HG03196 (cell line): Measurements from ENCODE around the gene KIAA0825.

ENCODE experiments used
- ATAC-seq: cut with Tn5 transposase; IDR thresholded peaks from one replicate; pipeline ENCODE4 v1.9.1; 2021; ENCODE audit not compliant: unreplicated experiment

The KIAA0825 gene

DNA sequence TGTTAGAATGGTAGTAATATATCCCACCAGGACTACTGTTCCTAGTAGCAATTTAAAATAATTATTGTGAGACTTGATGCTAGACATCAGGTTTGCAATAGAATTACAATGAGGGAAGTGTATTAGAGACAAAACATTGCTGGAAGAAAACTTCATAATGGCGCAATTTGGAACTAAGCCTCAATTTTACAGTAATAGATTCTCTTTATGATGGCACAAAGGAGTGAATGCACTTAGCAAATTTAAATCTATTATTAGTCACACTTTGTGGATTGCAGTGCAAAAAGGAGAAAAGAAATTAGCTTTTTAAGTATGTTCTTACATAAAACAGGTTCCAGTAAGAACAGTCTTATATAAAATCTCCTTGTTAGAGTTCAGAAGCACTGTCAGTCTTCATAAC lies 358.3 kb downstream of the KIAA0825 start:
- no peak for ATAC-seq

DNA sequence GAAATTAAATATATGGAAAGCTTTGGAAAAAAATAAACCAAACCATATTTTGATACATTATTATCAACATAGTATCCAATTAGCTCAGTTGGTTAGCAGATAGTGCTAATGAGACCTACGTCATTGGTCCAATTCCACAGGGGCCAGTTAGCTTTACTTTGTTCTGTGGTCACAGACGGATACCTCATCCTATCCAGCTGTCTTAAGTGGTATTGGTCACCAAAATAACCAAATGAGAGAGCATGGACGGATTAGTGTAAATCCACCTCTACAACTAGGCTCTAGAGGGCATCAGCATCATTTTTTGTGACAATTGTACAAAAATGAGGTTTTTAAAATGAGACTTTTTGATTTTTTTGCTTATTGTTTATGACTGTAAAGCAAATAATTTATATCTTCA lies 364.2 kb downstream of the KIAA0825 start:
- ATAC-seq, result no peak

GRCh38 chr5:94250985-94251384 lies 367.4 kb downstream of the KIAA0825 start:
- ATAC-seq, result no peak

- ATAC-seq, result no peak
Observed at GRCh38 chr5:94249430-94249829, 369.0 kb downstream of the KIAA0825 start.

GRCh38 chr5:94248175-94248875 lies 370.1 kb downstream of the KIAA0825 start:
- no peak for ATAC-seq

DNA sequence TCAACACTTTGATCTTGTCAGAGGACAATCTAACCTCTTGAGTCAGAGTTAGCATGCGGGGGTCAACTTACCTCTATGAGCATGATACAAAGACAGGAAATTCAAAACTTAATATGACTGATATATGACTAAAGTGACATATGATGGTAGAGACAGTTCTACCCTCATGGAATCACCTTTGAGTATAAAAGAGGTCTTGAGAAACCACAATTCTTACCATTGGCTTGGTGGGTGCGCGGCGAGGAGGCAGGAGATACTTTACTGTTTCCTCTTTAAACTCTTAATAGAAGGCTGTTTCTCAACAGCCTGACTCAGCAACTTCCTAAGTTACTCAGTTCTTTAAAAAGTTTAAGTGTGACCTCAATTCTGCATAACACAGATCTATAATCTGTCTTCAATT lies 372.8 kb downstream of the KIAA0825 start:
- no peak for ATAC-seq

DNA sequence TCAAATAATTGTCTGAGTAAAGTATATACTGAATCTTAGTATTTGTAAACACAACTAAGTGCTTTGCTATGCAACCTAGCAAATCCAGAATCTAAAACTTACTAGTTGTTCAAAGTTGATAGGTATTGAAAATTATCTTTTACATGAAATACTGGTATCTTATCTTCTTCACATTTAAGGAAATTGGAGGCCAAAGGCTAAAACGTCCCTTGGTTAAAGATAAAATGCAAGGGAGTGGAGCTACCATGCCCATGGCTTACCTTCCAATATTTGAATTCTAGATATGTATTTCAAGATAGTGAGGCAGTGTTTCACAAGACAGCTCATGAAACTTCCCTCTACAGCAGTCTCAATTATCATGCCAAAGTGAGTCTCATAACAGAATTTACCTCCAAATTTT lies 373.5 kb downstream of the KIAA0825 start:
- no peak for ATAC-seq

GRCh38 chr5:94243612-94244011 lies 374.8 kb downstream of the KIAA0825 start:
- no peak for ATAC-seq

GRCh38 chr5:94240993-94241651 lies 377.3 kb downstream of the KIAA0825 start:
- ATAC-seq, result no peak

GRCh38 chr5:94240596-94240992 lies 377.8 kb downstream of the KIAA0825 start:
- ATAC-seq, result no peak

DNA sequence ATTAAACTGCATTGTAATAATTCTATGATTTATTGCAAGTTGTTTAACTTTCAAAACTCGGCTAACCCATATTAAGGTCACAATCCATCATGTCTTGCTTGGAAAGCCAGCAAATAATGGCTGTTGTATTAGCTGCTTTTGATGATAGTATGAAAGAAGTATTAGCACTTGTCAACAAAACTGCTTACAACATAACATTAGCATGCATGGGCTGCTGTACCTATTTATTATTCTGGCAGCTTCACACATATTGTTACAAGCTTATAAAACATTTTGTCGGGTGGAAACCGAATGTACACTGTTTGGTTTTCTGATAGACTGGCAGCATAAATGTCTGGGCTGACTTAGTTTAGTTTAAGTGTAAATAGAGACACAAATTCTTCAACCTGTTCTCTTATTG lies 378.3 kb downstream of the KIAA0825 start:
- no peak for ATAC-seq

- ATAC-seq, result no peak
Observed at GRCh38 chr5:94239266-94239665, 379.1 kb downstream of the KIAA0825 start.

DNA sequence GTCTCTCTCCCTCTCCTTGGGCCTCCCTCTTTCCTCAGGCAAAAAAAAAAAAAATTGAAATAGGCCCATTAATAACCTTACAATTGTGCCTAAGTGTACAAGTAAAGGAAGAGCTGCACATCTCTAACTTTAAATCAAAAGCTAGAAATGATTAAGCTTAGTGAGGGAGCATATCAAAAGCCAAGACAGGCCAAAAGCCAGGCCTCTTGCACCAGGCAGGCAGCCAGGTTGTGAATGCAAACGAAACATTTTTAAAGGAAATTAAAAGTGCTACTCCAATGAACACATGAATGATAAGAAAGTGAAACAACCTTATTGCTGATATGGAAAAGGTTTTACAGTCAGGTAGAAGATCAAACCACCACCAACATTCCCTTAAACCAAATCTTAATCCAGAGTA lies 383.4 kb downstream of the KIAA0825 start:
- no peak for ATAC-seq

DNA sequence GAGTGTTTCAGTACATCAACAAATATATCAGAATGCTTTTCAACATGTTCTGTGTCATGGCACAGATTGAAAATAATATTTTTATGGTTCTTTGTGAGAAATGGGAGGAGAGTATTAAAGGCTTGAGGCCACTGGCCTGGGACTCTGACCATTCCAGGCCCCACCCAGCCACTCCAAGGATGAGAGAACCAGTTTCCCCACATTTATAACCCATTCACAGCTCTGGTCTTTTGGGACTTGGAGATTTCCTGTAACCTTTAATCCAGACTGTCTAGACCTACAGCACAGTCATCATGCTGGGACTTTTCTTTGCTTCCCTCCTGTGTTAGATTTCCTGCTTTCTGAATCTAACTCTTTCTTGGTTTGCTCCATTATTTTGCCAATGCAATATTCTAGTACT lies 389.6 kb downstream of the KIAA0825 start:
- ATAC-seq, result no peak

DNA sequence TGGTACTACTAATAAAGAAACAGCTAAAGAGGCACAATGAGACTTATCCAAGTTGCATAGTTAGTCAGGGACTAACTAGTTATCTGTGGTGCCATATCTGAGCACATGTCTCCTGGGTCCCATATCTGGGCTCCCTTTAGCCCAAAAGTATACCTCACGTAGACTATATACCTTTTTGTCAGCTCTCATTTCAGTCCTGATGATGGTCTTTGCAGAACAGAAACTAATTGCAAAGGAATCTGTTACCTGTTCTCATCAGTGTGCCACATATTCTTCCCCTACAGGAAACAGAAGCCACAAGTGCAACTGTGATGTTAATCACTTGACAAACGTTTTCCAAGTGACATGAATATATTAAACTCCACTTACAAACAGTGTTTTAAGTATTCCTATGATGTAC lies 395.2 kb downstream of the KIAA0825 start:
- ATAC-seq, result no peak

DNA sequence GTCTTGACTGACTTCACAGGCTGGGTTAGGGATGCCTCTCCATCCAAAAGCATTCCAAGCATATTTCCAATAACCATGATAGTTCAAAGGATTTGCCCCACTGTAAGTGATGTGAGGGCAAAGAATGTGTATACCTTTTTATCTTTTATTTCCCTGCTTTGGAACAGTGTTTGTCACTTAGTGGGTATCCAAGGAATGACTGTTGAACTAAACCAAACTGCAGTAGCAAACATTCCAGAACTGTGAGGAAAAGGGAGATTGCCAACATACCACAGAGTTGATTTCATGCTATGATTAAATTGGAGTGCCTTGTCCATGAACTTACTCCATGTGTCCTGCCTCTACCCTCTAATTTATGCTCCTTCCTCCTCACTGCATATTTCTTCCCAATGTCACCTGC lies 400.0 kb downstream of the KIAA0825 start:
- no peak for ATAC-seq

GRCh38 chr5:94217745-94218144 lies 400.7 kb downstream of the KIAA0825 start:
- no peak for ATAC-seq

GRCh38 chr5:94217216-94217615 lies 401.2 kb downstream of the KIAA0825 start:
- no peak for ATAC-seq

GRCh38 chr5:94212476-94212875 lies 405.9 kb downstream of the KIAA0825 start:
- no peak for ATAC-seq

GRCh38 chr5:94209774-94210355 lies 408.5 kb downstream of the KIAA0825 start:
- ATAC-seq, result no peak

- no peak for ATAC-seq
Observed at GRCh38 chr5:94209272-94209671, 409.1 kb downstream of the KIAA0825 start.

DNA sequence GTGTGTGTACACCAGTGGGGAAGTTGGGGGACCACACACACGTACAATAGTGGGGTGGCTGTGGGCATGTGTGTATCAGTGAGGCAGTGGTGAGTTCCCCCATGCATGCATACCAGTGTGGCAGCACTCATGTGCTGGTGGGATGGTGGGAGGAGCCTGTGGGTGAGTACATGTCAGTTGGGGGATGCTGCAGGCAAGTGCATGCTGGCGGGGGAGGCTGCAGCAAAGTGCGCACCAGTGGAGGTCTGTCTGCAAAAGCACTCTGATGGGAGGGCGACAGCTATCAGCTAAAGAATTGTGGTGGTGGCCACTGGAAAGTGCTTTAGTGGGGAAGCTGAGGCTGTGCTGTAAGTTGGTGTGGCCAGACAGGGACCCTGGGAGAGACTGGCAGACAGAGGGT lies 418.8 kb downstream of the KIAA0825 start:
- ATAC-seq, result no peak
